ENCODE data around the gene KHDRBS1. TPM values are rescaled to one million over a fixed set of nuclear protein-coding genes. Genes with fewer than 3 reads are reported as not detected.

KHDRBS1 gene
- total and polyA plus RNA-seq, 4 donors, result 14.6 to 37.6 (median 24.5) TPM

DNA sequence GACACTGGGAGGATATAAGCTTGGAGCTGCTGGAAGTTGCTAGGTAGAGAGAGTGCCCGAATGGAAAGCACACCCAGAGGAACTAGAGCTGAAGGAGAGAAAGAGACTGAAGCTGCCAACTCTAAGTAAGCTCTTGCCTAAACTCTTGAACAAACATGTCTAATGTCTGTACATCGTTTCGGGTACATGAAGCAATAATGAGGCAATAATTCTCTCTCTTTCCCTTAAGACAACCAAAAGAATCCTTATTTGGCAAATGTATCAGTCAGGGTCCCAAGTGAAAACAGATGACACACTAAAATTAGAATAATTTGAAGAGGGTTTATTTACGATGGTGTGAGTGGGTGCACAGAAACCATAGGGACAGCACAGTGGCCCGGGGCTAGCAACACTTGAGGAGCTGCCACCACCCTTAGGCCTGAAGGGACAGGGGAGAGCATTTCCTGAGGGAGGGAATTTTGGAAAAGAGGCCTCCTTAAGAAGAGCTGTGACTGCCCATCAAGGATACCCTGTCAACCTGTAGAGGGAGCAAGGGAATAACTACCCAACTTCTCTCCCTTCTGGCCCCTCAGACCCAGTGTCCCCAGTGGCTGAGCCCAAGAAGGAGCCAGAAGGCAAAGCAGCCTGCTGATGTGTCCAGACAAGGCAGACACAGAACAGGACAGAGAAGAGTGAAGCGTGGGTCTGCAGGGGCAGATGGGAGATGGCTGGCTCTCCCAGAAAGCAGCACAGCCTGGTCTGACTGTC, 36.1 kb upstream of the KHDRBS1 start:
- Histone ChIP-seq H3K9me3 (ENCODE audit: control insufficient read depth in 4 of 4, low read length in 3 of 4) (no peaks in the 10 kb centered on the region), H3K9ac (ENCODE audit: low read depth in 1 of 2, low read length in 2 of 2) (no peak overlapping the region), H3K4me3 (ENCODE audit: low read depth in 1 of 3, low read length in 3 of 3) (no peak overlapping the region), H3K27ac (ENCODE audit: low read depth in 1 of 2, low read length in 2 of 2) (no peak overlapping the region), H3K27me3 (ENCODE audit: control insufficient read depth in 4 of 4, insufficient read depth in 4 of 4, low read length in 3 of 4) (no peaks in the 10 kb centered on the region), H3K4me1 (ENCODE audit: control insufficient read depth in 4 of 4, insufficient read depth in 4 of 4, low read length in 3 of 4) (peaks cover 0 to 2% (median 0%) of the 10 kb centered on the region in 4 donors), H3K36me3 (ENCODE audit: control insufficient read depth in 4 of 4, insufficient read depth in 3 of 4, low read depth in 1 of 4, low read length in 3 of 4) (no peaks in the 10 kb centered on the region)
- 63% methylated on average over 6 of the region's 6 CpGs for WGBS
- no peak for DNase-seq (ENCODE audit: low spot score)
- TF ChIP-seq HNF4G (IDR thresholded peaks at IDR 0.05) (no peak), RAD21 (IDR thresholded peaks at IDR 0.05) (peak; percentile 14 to 43), CTCF (IDR thresholded peaks at IDR 0.05; ENCODE audit: low read depth, low read length, missing input control) (peak; percentile 13), MAX (IDR thresholded peaks at IDR 0.05) (no peak)
- TF ChIP-seq, protein P1, sequence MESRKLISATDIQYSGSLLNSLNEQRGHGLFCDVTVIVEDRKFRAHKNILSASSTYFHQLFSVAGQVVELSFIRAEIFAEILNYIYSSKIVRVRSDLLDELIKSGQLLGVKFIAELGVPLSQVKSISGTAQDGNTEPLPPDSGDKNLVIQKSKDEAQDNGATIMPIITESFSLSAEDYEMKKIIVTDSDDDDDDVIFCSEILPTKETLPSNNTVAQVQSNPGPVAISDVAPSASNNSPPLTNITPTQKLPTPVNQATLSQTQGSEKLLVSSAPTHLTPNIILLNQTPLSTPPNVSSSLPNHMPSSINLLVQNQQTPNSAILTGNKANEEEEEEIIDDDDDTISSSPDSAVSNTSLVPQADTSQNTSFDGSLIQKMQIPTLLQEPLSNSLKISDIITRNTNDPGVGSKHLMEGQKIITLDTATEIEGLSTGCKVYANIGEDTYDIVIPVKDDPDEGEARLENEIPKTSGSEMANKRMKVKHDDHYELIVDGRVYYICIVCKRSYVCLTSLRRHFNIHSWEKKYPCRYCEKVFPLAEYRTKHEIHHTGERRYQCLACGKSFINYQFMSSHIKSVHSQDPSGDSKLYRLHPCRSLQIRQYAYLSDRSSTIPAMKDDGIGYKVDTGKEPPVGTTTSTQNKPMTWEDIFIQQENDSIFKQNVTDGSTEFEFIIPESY (IDR thresholded peaks at IDR 0.05), result no peak
- TF ChIP-seq, protein P2, sequence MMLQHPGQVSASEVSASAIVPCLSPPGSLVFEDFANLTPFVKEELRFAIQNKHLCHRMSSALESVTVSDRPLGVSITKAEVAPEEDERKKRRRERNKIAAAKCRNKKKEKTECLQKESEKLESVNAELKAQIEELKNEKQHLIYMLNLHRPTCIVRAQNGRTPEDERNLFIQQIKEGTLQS (IDR thresholded peaks at IDR 0.05), result no peak

- Histone ChIP-seq H3K4me1 (ENCODE audit: control insufficient read depth in 4 of 4, insufficient read depth in 4 of 4, low read length in 3 of 4) (peaks cover 0 to 2% (median 0%) of the 10 kb centered on the region in 4 donors), H3K36me3 (ENCODE audit: control insufficient read depth in 4 of 4, insufficient read depth in 3 of 4, low read depth in 1 of 4, low read length in 3 of 4) (no peaks in the 10 kb centered on the region), H3K27ac (ENCODE audit: low read depth in 1 of 2, low read length in 2 of 2) (no peak overlapping the region), H3K9ac (ENCODE audit: low read depth in 1 of 2, low read length in 2 of 2) (no peak overlapping the region), H3K27me3 (ENCODE audit: control insufficient read depth in 4 of 4, insufficient read depth in 4 of 4, low read length in 3 of 4) (no peaks in the 10 kb centered on the region), H3K4me3 (ENCODE audit: low read depth in 1 of 3, low read length in 3 of 3) (no peak overlapping the region), H3K9me3 (ENCODE audit: control insufficient read depth in 4 of 4, low read length in 3 of 4) (no peaks in the 10 kb centered on the region)
- TF ChIP-seq NR2F2 (IDR thresholded peaks at IDR 0.05) (no peak), REST (IDR thresholded peaks at IDR 0.05) (no peak), CTCF (IDR thresholded peaks at IDR 0.05; ENCODE audit: low read depth, low read length, missing input control) (no peak), JUND (IDR thresholded peaks at IDR 0.05) (no peak), SP1 (IDR thresholded peaks at IDR 0.05) (no peak), RAD21 (IDR thresholded peaks at IDR 0.05) (no peak), TAF1 (conservative IDR thresholded peaks at IDR 0.05) (no peak), RXRA (IDR thresholded peaks at IDR 0.05) (no peak), FOXA2 (IDR thresholded peaks at IDR 0.05) (no peak), GABPA (IDR thresholded peaks at IDR 0.05 in 1 of 2, conservative IDR thresholded peaks at IDR 0.05 in 1 of 2) (no peak), EGR1 (IDR thresholded peaks at IDR 0.05; ENCODE audit: low read depth in 2 of 2) (no peak), YY1 (IDR thresholded peaks at IDR 0.05) (no peak), MAX (IDR thresholded peaks at IDR 0.05) (no peak), HNF4G (IDR thresholded peaks at IDR 0.05) (no peak), FOXA1 (IDR thresholded peaks at IDR 0.05) (no peak)
- TF ChIP-seq, protein P1 (IDR thresholded peaks at IDR 0.05), result no peak
- TF ChIP-seq, protein P2 (IDR thresholded peaks at IDR 0.05), result no peak
- no peak for DNase-seq (ENCODE audit: low spot score)
- WGBS, result 89% methylated on average over 4 of the region's 4 CpGs
These were observed 34.7 kb upstream of the KHDRBS1 start for GRCh38 chr1:31978843-31979400.

Data from liver (tissue), 9 donors.